ENCODE data around the gene DNMT3L.

The DNMT3L gene

DNA sequence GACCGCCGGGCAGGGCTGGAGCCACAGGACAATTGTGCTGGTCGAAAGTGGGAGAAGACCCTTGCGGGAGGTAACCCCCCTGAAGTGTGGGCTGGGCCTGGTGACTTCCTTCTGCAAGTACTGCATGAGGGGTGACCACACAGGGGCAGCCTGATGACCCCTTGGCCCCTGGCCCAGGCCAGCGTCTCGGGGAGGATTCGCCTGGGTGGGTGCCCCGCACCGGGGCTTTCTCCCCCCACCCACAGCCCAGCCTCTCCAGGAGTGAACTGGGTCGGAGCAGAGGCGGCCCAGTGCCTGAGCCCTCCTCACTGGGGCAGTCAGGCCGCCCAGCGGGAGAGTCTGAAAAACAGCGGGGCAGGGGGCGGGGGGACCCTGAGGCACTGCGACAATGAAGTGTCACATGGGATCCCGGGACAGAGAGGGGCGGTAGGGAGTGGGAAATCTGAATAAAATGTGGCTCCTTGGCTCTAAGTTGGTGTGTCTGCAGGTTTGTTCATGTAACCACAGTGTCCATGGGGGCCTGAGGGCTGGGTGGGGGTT is 1.6 kb upstream of the DNMT3L start:
- Histone ChIP-seq H4K20me1 (ENCODE audit: low read depth, low read length) (no peaks in the 10 kb centered on the region), H3K79me2 (ENCODE audit: insufficient read depth, low read length) (no peaks in the 10 kb centered on the region), H3K36me3 (ENCODE audit: low read length) (no peaks in the 10 kb centered on the region), H3K4me3 (ENCODE audit: insufficient read depth, low read length, poor library complexity, severe bottlenecking) (no peak overlapping the region), H2AFZ (ENCODE audit: low read depth, low read length, severe bottlenecking) (no peak overlapping the region), H3K27me3 (ENCODE audit: low read length) (no peaks in the 10 kb centered on the region), H3K9me3 (ENCODE audit: insufficient read depth, low read length) (no peaks in the 10 kb centered on the region), H3K27ac (ENCODE audit: low read depth, low read length) (no peak overlapping the region), H3K9ac (ENCODE audit: low read length) (no peak overlapping the region), H3F3A (ENCODE audit: insufficient read depth) (no peaks in the 10 kb centered on the region), H3K9me2 (replicated peaks; ENCODE audit: insufficient read depth, low read length) (no peaks in the 10 kb centered on the region), H3K4me2 (ENCODE audit: low read depth, low read length, poor library complexity, severe bottlenecking) (no peak overlapping the region)
- TF ChIP-seq, protein P1, sequence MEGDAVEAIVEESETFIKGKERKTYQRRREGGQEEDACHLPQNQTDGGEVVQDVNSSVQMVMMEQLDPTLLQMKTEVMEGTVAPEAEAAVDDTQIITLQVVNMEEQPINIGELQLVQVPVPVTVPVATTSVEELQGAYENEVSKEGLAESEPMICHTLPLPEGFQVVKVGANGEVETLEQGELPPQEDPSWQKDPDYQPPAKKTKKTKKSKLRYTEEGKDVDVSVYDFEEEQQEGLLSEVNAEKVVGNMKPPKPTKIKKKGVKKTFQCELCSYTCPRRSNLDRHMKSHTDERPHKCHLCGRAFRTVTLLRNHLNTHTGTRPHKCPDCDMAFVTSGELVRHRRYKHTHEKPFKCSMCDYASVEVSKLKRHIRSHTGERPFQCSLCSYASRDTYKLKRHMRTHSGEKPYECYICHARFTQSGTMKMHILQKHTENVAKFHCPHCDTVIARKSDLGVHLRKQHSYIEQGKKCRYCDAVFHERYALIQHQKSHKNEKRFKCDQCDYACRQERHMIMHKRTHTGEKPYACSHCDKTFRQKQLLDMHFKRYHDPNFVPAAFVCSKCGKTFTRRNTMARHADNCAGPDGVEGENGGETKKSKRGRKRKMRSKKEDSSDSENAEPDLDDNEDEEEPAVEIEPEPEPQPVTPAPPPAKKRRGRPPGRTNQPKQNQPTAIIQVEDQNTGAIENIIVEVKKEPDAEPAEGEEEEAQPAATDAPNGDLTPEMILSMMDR (IDR thresholded peaks at IDR 0.05; ENCODE audit: insufficient read depth, low read length, poor library complexity, severe bottlenecking) = no peak
- no peak for TF ChIP-seq EZH2phosphoT487 (conservative IDR thresholded peaks at IDR 0.05; ENCODE audit: low read length)

DNA sequence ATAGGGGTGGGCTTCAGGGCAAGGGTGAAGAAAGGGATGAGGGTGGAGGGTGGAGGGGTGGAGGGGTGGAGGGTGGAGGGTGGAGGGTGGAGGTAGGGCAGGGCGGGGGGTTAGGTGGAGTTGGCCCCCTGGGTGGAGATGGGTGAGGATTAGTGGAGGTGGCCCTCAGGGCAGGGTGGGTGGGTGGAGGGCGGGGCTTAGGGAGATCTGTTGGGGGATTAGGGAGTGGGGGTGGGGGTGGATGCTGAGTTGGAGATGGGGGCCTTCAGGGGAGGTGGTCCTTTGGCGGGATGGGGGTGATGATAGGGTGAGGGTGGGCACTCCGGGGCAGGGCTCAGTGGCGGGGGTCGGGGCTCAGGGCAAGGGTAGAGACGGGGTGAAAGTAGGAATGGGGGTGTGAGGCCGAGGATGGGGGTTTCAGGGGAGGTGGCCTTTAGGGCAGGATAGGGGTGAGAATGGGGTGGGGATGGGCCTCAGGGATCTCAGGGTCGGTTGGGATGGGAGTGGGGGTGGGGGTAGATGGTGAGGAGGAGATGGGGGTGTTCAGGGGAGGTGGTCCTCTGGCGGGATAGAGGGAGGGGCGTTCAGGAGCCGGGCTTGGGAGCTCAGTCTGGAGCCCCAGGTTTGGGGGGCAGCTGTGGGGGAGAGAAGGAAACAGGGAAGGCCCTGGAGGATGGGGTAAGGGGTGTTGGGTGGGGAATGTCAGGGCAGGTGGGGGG is 800 bp upstream of the DNMT3L start:
- TF ChIP-seq, protein P1 (IDR thresholded peaks at IDR 0.05; ENCODE audit: insufficient read depth, low read length, poor library complexity, severe bottlenecking) = no peak
- no peak for TF ChIP-seq EZH2phosphoT487 (conservative IDR thresholded peaks at IDR 0.05; ENCODE audit: low read length)
- H3F3A ChIP-seq (ENCODE audit: insufficient read depth) = no peaks in the 10 kb centered on the region

DNA sequence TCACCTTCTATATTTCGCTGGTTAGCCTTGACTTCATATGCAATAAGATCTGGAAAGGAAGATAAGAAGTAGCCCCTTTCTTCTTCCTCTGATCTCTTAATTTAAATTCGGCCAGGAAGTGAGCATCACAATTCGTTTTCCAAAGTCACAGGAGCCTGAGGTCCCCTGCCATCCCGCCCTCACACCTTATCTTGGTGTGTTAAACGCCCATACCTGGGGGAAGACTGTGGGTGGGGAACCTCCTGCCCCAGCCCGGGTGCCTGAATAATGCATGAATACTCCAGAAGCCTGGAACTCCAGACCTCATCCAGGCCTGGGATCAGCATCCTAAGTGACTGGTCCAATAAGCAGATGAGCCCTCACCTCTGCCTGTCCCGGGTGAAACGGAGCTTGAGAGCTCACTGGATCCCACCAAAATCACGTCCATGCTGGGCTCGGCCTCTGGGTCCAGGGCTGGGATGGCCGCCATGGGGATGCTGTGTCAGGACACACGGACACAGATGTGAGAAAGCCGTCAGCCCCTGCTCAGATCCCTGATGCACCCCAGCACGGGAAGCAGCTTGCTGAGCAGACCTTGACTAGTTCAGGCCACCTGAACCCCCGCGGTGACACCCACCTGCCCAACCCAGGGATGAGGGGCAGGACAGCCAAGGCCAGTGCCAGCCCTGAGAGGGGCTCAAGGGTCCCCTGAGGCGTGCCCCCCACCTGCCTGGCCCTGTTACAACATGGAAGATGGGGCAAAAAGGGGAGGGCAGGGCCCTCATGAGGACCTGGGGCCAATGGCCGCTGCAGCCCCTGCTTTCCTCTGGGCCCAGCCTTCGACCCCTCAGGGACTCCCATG is 686 bp downstream of the DNMT3L start:
- no peaks in the 10 kb centered on the region for H3K36me3 ChIP-seq (ENCODE audit: low read length)

More for the DNA sequence above, 800 bp upstream of the DNMT3L start:
- H3K36me3 ChIP-seq (ENCODE audit: low read length) = no peaks in the 10 kb centered on the region
- H3K27me3 ChIP-seq (ENCODE audit: low read length) = no peaks in the 10 kb centered on the region
- H3K4me2 ChIP-seq (ENCODE audit: low read depth, low read length, poor library complexity, severe bottlenecking) = no peak overlapping the region
- no peak overlapping the region for H3K9ac ChIP-seq (ENCODE audit: low read length)
- H2AFZ ChIP-seq (ENCODE audit: low read depth, low read length, severe bottlenecking) = no peak overlapping the region
- H4K20me1 ChIP-seq (ENCODE audit: low read depth, low read length) = no peaks in the 10 kb centered on the region
- H3K27ac ChIP-seq (ENCODE audit: low read depth, low read length) = no peak overlapping the region
- no peaks in the 10 kb centered on the region for H3K79me2 ChIP-seq (ENCODE audit: insufficient read depth, low read length)
- no peaks in the 10 kb centered on the region for H3K9me2 ChIP-seq (replicated peaks; ENCODE audit: insufficient read depth, low read length)
- H3K4me3 ChIP-seq (ENCODE audit: insufficient read depth, low read length, poor library complexity, severe bottlenecking) = no peak overlapping the region
- H3K9me3 ChIP-seq (ENCODE audit: insufficient read depth, low read length) = no peaks in the 10 kb centered on the region

More for the DNA sequence above, 686 bp downstream of the DNMT3L start:
- no peaks in the 10 kb centered on the region for H3F3A ChIP-seq (ENCODE audit: insufficient read depth)
- H3K9me2 ChIP-seq (replicated peaks; ENCODE audit: insufficient read depth, low read length) = no peaks in the 10 kb centered on the region
- H3K27me3 ChIP-seq (ENCODE audit: low read length) = no peaks in the 10 kb centered on the region
- no peak overlapping the region for H3K4me3 ChIP-seq (ENCODE audit: insufficient read depth, low read length, poor library complexity, severe bottlenecking)
- H3K79me2 ChIP-seq (ENCODE audit: insufficient read depth, low read length) = no peaks in the 10 kb centered on the region
- TF ChIP-seq EZH2phosphoT487 (conservative IDR thresholded peaks at IDR 0.05; ENCODE audit: low read length) = no peak
- TF ChIP-seq, protein P1 (IDR thresholded peaks at IDR 0.05; ENCODE audit: insufficient read depth, low read length, poor library complexity, severe bottlenecking) = no peak
- H3K9me3 ChIP-seq (ENCODE audit: insufficient read depth, low read length) = no peaks in the 10 kb centered on the region
- no peak overlapping the region for H3K9ac ChIP-seq (ENCODE audit: low read length)
- H2AFZ ChIP-seq (ENCODE audit: low read depth, low read length, severe bottlenecking) = no peak overlapping the region
- no peak overlapping the region for H3K27ac ChIP-seq (ENCODE audit: low read depth, low read length)
- H3K4me2 ChIP-seq (ENCODE audit: low read depth, low read length, poor library complexity, severe bottlenecking) = no peak overlapping the region
- no peaks in the 10 kb centered on the region for H4K20me1 ChIP-seq (ENCODE audit: low read depth, low read length)

Measured in SU-DHL-6 (cell line).